Measurements from ENCODE around the gene POC1A. TPM values are rescaled to one million over a fixed set of nuclear protein-coding genes. Genes with fewer than 3 reads are reported as not detected.

Gene POC1A
- total RNA-seq, 1 donor from 2014 or later: 3.7 TPM

- Mint-ChIP-seq H3K27me3 (ENCODE audit: low read depth, unreplicated experiment) (peaks cover 5% of the 10 kb centered on the region), H3K4me3 (ENCODE audit: unreplicated experiment) (peak overlapping the region; percentile 99), H3K36me3 (ENCODE audit: low read depth, unreplicated experiment) (peaks cover 14% of the 10 kb centered on the region), H3K27ac (ENCODE audit: unreplicated experiment) (peak overlapping the region; percentile 92), H3K4me1 (ENCODE audit: low read depth, unreplicated experiment) (peaks cover 17% of the 10 kb centered on the region), H3K9me3 (ENCODE audit: unreplicated experiment) (no peaks in the 10 kb centered on the region)
- Histone ChIP-seq H3K9me3 (ENCODE audit: insufficient read depth, low read depth, low read length) (no peaks in the 10 kb centered on the region), H4K20me1 (ENCODE audit: insufficient read depth, low read length) (peaks cover 18% of the 10 kb centered on the region), H3K4me2 (ENCODE audit: low read length) (peak overlapping the region; percentile 98), H3K4me1 (ENCODE audit: insufficient read depth, low read length) (peaks cover 10% of the 10 kb centered on the region), H3K27me3 (ENCODE audit: insufficient read depth, low read length) (no peaks in the 10 kb centered on the region), H3K79me2 (ENCODE audit: insufficient read depth, low read length) (peaks cover 20% of the 10 kb centered on the region), H3K4me3 (ENCODE audit: insufficient read depth, low read depth, low read length) (peak overlapping the region; percentile 91), H3K36me3 (ENCODE audit: insufficient read depth, low read length) (peaks cover 30% of the 10 kb centered on the region), H3K9ac (ENCODE audit: low read length) (peak overlapping the region; percentile 94), H3K27ac (ENCODE audit: low read depth, low read length) (no peak overlapping the region), H2AFZ (ENCODE audit: low read depth, low read length) (peak overlapping the region; percentile 91)
- TF ChIP-seq, protein P1, sequence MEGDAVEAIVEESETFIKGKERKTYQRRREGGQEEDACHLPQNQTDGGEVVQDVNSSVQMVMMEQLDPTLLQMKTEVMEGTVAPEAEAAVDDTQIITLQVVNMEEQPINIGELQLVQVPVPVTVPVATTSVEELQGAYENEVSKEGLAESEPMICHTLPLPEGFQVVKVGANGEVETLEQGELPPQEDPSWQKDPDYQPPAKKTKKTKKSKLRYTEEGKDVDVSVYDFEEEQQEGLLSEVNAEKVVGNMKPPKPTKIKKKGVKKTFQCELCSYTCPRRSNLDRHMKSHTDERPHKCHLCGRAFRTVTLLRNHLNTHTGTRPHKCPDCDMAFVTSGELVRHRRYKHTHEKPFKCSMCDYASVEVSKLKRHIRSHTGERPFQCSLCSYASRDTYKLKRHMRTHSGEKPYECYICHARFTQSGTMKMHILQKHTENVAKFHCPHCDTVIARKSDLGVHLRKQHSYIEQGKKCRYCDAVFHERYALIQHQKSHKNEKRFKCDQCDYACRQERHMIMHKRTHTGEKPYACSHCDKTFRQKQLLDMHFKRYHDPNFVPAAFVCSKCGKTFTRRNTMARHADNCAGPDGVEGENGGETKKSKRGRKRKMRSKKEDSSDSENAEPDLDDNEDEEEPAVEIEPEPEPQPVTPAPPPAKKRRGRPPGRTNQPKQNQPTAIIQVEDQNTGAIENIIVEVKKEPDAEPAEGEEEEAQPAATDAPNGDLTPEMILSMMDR (IDR thresholded peaks at IDR 0.05; ENCODE audit: insufficient read depth, low read depth, low read length): no peak
- no peak for TF ChIP-seq EZH2 (IDR thresholded peaks at IDR 0.05; ENCODE audit: insufficient read depth, low read length)
- DNase-seq (ENCODE audit: low read depth) (no peak), FAIRE-seq (no peak)
Observed at GRCh38 chr3:52198643-52199608, 44.7 kb upstream of the POC1A start.

DNA sequence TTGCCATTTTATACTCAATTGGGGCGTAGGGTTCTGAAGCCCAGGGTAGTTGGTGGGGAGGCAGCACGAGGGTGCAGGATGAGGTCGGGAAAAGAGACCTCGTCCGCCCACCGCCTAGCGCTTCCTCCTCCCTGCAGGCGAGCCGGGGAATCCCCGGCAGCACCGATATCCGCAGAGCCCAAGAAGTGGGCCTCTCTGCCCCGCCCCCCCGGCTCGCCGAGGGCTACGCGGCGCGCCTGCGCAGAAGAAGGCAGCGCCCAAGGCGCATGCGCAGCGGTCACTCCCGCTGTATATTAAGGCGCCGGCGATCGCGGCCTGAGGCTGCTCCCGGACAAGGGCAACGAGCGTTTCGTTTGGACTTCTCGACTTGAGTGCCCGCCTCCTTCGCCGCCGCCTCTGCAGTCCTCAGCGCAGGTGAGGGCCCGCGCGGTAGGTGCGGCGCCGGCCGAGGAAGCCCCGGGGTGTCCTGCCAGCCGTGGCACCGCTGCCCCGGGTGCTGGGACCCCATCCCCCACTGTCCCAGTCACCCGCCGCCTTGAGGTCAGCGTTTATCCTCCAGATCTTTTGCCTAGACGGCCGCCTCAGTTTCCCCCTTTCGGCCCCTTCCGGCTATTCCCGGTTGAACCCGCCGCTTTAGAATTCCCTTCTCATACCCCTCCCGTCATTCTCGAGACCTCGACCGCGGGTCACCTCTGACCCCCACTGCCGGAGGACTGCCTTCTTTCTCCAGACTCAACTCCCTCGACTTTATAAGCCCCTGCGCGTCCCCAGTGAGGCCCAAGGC lies 43.8 kb upstream of the POC1A start, which contains the start of gene ALAS1:
Gene ALAS1 (plus strand): TSS at position 319 of the 784 bp plus-strand sequence. CDS start 1,082 bp downstream, outside the sequence.
- Mint-ChIP-seq H3K9me3 (ENCODE audit: unreplicated experiment) (no peaks in the 10 kb centered on the region), H3K4me3 (ENCODE audit: unreplicated experiment) (peak within 1 kb of the TSS; percentile 99), H3K27ac (ENCODE audit: unreplicated experiment) (peak within 1 kb of the TSS; percentile 92), H3K27me3 (ENCODE audit: low read depth, unreplicated experiment) (peaks cover 7% of the 10 kb centered on the region), H3K4me1 (ENCODE audit: low read depth, unreplicated experiment) (peaks cover 17% of the 10 kb centered on the region), H3K36me3 (ENCODE audit: low read depth, unreplicated experiment) (peaks cover 11% of the 10 kb centered on the region)
- Histone ChIP-seq H2AFZ (ENCODE audit: low read depth, low read length) (peak within 1 kb of the TSS; percentile 91), H3K27me3 (ENCODE audit: insufficient read depth, low read length) (no peaks in the 10 kb centered on the region), H3K36me3 (ENCODE audit: insufficient read depth, low read length) (peaks cover 22% of the 10 kb centered on the region), H3K9ac (ENCODE audit: low read length) (peak within 1 kb of the TSS; percentile 94), H3K9me3 (ENCODE audit: insufficient read depth, low read depth, low read length) (no peaks in the 10 kb centered on the region), H4K20me1 (ENCODE audit: insufficient read depth, low read length) (peaks cover 18% of the 10 kb centered on the region), H3K4me1 (ENCODE audit: insufficient read depth, low read length) (peaks cover 10% of the 10 kb centered on the region), H3K4me3 (ENCODE audit: insufficient read depth, low read depth, low read length) (peak within 1 kb of the TSS; percentile 91), H3K27ac (ENCODE audit: low read depth, low read length) (peak within 1 kb of the TSS; percentile 64), H3K4me2 (ENCODE audit: low read length) (peak within 1 kb of the TSS; percentile 98), H3K79me2 (ENCODE audit: insufficient read depth, low read length) (peaks cover 20% of the 10 kb centered on the region)
- TF ChIP-seq, protein P1 (IDR thresholded peaks at IDR 0.05; ENCODE audit: insufficient read depth, low read depth, low read length): no peak
- TF ChIP-seq EZH2 (IDR thresholded peaks at IDR 0.05; ENCODE audit: insufficient read depth, low read length): no peak
- DNase-seq (ENCODE audit: low read depth): peak; percentile 45
- FAIRE-seq: no peak
